Measurements from ENCODE around the gene CCDC188.

GRCh38 chr22:20123366-20124082 lies 27.3 kb downstream of the CCDC188 start:
- no peak for TF ChIP-seq POLR2AphosphoS5 (IDR thresholded peaks at IDR 0.05; ENCODE audit: low read length)
- peak; percentile 30 for TF ChIP-seq POLR2A (IDR thresholded peaks at IDR 0.05; ENCODE audit: low read depth, low read length)
- no peak for TF ChIP-seq CTCF (IDR thresholded peaks at IDR 0.05 in 2 of 3, conservative IDR thresholded peaks at IDR 0.05 in 1 of 3; ENCODE audit: control insufficient read depth in 2 of 3, extremely low read depth in 1 of 3, insufficient read depth in 1 of 3, low read depth in 3 of 3, low read length in 3 of 3)
- TF ChIP-seq MEF2A (IDR thresholded peaks at IDR 0.05; ENCODE audit: insufficient read depth, low read depth, low read length): no peak
- no peak for TF ChIP-seq ZNF274 (IDR thresholded peaks at IDR 0.05; ENCODE audit: insufficient read depth, insufficient read length)
- no peak for TF ChIP-seq USF2 (IDR thresholded peaks at IDR 0.05; ENCODE audit: borderline replicate concordance, low read depth, low read length)
- TF ChIP-seq MTA3 (IDR thresholded peaks at IDR 0.05; ENCODE audit: borderline replicate concordance, low read length): no peak
- no peak for TF ChIP-seq ZSCAN29 (IDR thresholded peaks at IDR 0.05)
- TF ChIP-seq CHD2 (IDR thresholded peaks at IDR 0.05; ENCODE audit: borderline replicate concordance, low read depth, low read length): no peak
- no peak for TF ChIP-seq GABPA (IDR thresholded peaks at IDR 0.05; ENCODE audit: low read depth)
- TF ChIP-seq ZBTB33 (IDR thresholded peaks at IDR 0.05): no peak
- TF ChIP-seq KDM1A (IDR thresholded peaks at IDR 0.05; ENCODE audit: borderline replicate concordance): no peak

Data from GM12878 (cell line).